A673 (cell line): Measurements from ENCODE around the gene CDIPT.

ENCODE experiments used
- CTCF ChIP-seq: fragments of 300-800, 200-600 bp; sonication (generic); conservative IDR thresholded peaks from 2 replicates; pipeline ENCODE4 v1.5.1; 2017; ENCODE audit warnings: low read depth, mild to moderate bottlenecking, antibody characterized with exemption, low read length, moderate library complexity, mixed read lengths
- EZH2 ChIP-seq: fragments of 200-600 bp; sonication (generic); IDR thresholded peaks from 2 replicates; pipeline ENCODE4 v1.6.1; 2017; ENCODE audit warnings: borderline replicate concordance, low read depth, mild to moderate bottlenecking, mixed read lengths, antibody characterized with exemption, low read length; ENCODE audit not compliant: poor library complexity, severe bottlenecking

- TF ChIP-seq EZH2 (no peak), CTCF (no peak)
Measured at GRCh38 chr16:29897333-29897732, 34.3 kb upstream of the CDIPT start.
